ENCODE measurements around the gene ABHD10.
"Not testable (repeated sequence)": the region's sequence is repeated elsewhere in the genome, so short reads cannot be mapped to it uniquely, and the experiment has no call there.

The ABHD10 gene

GRCh38 chr3:112027826-112028225 is 49.0 kb downstream of the ABHD10 start:
- no peak for DNase-seq (ENCODE audit: low read depth in 2 of 3, low spot score in 2 of 3)

GRCh38 chr3:112030901-112031300 is 52.1 kb downstream of the ABHD10 start:
- DNase-seq (ENCODE audit: low read depth in 2 of 3, low spot score in 2 of 3): no peak

GRCh38 chr3:112032098-112032731 is 53.4 kb downstream of the ABHD10 start:
- DNase-seq (ENCODE audit: low read depth in 2 of 3, low spot score in 2 of 3): no peak

GRCh38 chr3:112034436-112034835 is 55.6 kb downstream of the ABHD10 start, which contains the start of gene TMPRSS7:
Gene TMPRSS7 (plus strand): TSS chr3:112034736. CDS start chr3:112034846, 110 bp downstream.
- no peak for DNase-seq (ENCODE audit: low read depth in 2 of 3, low spot score in 2 of 3)

DNA sequence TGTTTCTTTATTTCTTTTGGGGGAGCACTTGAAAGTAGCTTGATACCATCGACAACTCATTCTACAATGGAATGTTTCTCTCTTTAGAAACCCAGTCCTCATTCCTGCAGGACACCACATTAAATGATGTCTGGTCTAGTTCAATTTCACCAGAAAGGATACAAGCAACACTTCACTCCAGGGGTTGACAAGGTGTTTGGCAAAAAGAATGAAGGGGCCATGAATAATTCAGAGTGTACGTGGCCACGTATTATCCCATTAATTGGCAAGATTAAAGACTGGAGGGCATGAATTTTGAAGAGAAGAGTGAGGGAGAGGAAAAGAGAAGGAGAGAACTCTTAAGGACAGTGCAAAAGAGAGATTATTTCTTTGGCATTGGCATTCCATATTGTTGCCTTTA is 56.4 kb downstream of the ABHD10 start:
- DNase-seq (ENCODE audit: low read depth in 2 of 3, low spot score in 2 of 3): no peak

DNA sequence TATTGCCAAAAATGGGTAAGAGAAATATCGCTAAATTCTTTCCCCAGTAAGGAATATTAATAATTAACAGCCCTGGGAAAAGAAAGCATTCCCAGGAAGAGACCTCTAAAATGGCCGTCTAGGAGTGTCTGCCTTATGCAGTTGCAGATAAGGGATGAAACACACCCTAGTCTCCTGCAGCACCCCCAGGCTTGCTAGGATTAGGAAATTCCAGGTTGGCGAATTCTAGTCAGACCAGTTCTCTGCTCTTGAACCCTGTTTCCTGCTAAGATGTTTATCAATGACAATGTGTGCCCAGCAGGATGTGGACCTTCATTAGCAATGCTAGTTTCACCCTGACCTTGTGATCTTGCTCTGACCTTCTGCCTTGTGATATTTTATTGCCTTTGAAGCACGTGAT is 58.4 kb downstream of the ABHD10 start:
- not testable (repeated sequence) for DNase-seq (ENCODE audit: low read depth in 2 of 3, low spot score in 2 of 3)

- DNase-seq (ENCODE audit: low read depth in 2 of 3, low spot score in 2 of 3): no peak
Measured at GRCh38 chr3:112038863-112039262, 60.0 kb downstream of the ABHD10 start.

DNA sequence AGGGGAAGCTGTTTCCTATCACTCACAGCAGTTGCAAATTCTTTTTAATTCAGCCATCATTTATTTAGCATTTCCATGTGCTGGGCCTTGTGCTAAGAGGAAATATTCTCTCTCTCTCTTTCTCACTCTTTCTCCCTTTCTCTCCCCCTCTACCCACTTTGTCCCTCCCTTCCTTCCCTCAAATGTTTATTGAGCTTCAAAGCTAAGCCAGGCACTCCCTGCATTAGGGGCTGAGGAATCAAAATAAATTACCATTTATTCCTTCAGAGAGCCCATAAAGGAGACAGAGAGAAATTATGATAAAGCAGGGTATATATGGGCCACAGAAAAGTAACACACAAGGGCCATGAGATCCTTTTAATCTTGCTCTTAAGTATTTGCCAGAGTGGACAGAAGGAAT is 62.5 kb downstream of the ABHD10 start:
- no peak for DNase-seq (ENCODE audit: low read depth in 2 of 3, low spot score in 2 of 3)

DNA sequence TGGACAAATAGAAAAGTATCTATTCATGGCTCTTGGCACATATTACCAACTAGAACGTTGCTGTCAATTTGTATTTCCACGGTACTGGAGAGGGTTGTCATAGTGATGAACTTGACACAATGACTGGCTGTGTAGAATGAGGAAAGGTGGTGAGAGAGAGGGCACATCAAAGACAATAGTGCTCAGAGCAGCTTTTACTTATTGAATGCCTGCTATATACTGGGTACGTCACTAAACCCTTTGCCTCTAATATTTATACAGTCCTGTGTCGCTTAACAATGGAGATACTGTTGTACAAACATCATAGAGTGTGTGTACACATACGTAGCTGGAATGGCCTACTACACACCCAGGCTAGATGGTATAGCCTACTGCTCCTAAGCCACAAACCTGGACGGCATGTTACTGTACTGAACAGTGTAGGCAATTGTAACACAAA is 64.0 kb downstream of the ABHD10 start:
- no peak for DNase-seq (ENCODE audit: low read depth in 2 of 3, low spot score in 2 of 3)
